GM12892 (cell line): ENCODE measurements around the gene BUB3.

Experiments used
- POLR2A ChIP-seq: IDR thresholded peaks from 2 replicates; pipeline ENCODE4 v1.6.1; 2011; ENCODE audit warnings: low read depth, low read length, control low read depth
- POLR2AphosphoS5 ChIP-seq: IDR thresholded peaks from 2 replicates; pipeline ENCODE4 v1.6.1; 2011; ENCODE audit warnings: low read depth, low read length, control low read depth
- TAF1 ChIP-seq: IDR thresholded peaks from 2 replicates; pipeline ENCODE4 v1.6.1; 2011; ENCODE audit warnings: low read depth, mild to moderate bottlenecking, control low read depth, low read length, borderline replicate concordance

DNA sequence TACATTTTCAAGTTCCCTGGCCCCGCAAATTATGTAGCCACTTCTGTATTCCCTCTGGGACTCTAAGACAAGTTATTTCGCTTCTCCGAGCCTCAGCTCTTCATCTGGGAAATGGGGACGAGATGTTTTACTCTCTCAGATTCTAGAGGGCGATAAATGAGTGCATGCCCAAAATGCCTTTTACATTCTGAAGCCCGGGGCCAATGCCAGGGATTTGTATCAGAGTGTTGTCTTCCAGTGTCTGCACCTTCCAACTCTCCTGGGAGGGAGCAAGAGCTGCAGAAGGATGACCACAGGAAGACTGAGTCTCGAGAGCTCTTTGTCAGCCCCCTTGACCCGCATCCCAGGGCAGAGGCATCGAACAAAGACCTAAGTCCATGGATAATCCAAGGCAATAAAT, 39.9 kb downstream of the BUB3 start:
- TF ChIP-seq POLR2A (no peak), TAF1 (no peak), POLR2AphosphoS5 (no peak)
